ENCODE results near the gene IHH. TPM values are rescaled to one million over a fixed set of nuclear protein-coding genes. Genes with fewer than 3 reads are reported as not detected.

Gene IHH
- total RNA-seq, 1 experiment from 2014 or later: 19.0 TPM

GRCh38 chr2:219025637-219026585, 34.8 kb downstream of the IHH start:
- POLR2A ChIA-PET: no interaction called here
- BruUV-seq (replicated peaks): no TSS peak
- H3K36me3 ChIP-seq (ENCODE audit: control insufficient read depth, insufficient read depth, low read length): no peaks in the 10 kb centered on the region
- no peaks in the 10 kb centered on the region for H3K27me3 Mint-ChIP-seq (ENCODE audit: insufficient read depth, unreplicated experiment)
- no peak for TF ChIP-seq CTCF (IDR thresholded peaks at IDR 0.05; ENCODE audit: insufficient read depth in 1 of 2, low read depth in 1 of 2, low read length in 1 of 2, severe bottlenecking in 1 of 2, unreplicated experiment in 1 of 2)
- H3K9me3 ChIP-seq: no peaks in the 10 kb centered on the region
- H3K27me3 ChIP-seq (replicated peaks; ENCODE audit: control insufficient read depth, insufficient read depth, low read length): no peaks in the 10 kb centered on the region
- peaks cover 11% of the 10 kb centered on the region for H3K4me1 Mint-ChIP-seq (ENCODE audit: low read depth, unreplicated experiment)
- H3K4me1 ChIP-seq: peaks cover 3% of the 10 kb centered on the region; the same call in 1 of the 2 replicates
- H3K9me3 Mint-ChIP-seq (ENCODE audit: unreplicated experiment): no peaks in the 10 kb centered on the region
- H3K36me3 Mint-ChIP-seq (ENCODE audit: insufficient read depth, unreplicated experiment): no peaks in the 10 kb centered on the region
- no peak overlapping the region for H3K4me3 ChIP-seq (ENCODE audit: low read depth, low read length)
- intact Hi-C loops (cut with micrococcal nuclease; ENCODE audit: unreplicated experiment): loop anchor here (5.0 kb wide), 1 partner anchor 44 kb away; no protein-coding TSS in a partner anchor
- no peak overlapping the region for H3K27ac Mint-ChIP-seq (ENCODE audit: unreplicated experiment)
- no peak overlapping the region for H3K4me3 Mint-ChIP-seq (ENCODE audit: unreplicated experiment)
- DNase-seq: peak in 1 of 2 experiments; percentile 29
- CTCF ChIA-PET: interaction anchor here (0.6 to 2.6 kb wide), 8 partner anchors 9 to 270 kb away, joined by 3 to 10 read pairs (median 5); no protein-coding TSS in a partner anchor

GRCh38 chr2:219024059-219024458, 36.7 kb downstream of the IHH start:
- Mint-ChIP-seq H3K27me3 (ENCODE audit: insufficient read depth, unreplicated experiment) (no peaks in the 10 kb centered on the region), H3K27ac (ENCODE audit: unreplicated experiment) (no peak overlapping the region), H3K4me1 (ENCODE audit: low read depth, unreplicated experiment) (peaks cover 6% of the 10 kb centered on the region), H3K4me3 (ENCODE audit: unreplicated experiment) (no peak overlapping the region), H3K36me3 (ENCODE audit: insufficient read depth, unreplicated experiment) (no peaks in the 10 kb centered on the region), H3K9me3 (ENCODE audit: unreplicated experiment) (no peaks in the 10 kb centered on the region)
- no peak for DNase-seq
- intact Hi-C loops (cut with micrococcal nuclease; ENCODE audit: unreplicated experiment): no loop called here
- Histone ChIP-seq H3K27me3 (replicated peaks; ENCODE audit: control insufficient read depth, insufficient read depth, low read length) (no peaks in the 10 kb centered on the region), H3K36me3 (ENCODE audit: control insufficient read depth, insufficient read depth, low read length) (no peaks in the 10 kb centered on the region), H3K4me1 (peaks cover 3% of the 10 kb centered on the region; the same call in 1 of the 2 replicates), H3K4me3 (ENCODE audit: low read depth, low read length) (no peak overlapping the region), H3K9me3 (no peaks in the 10 kb centered on the region)
- TF ChIP-seq CTCF (IDR thresholded peaks at IDR 0.05; ENCODE audit: insufficient read depth in 1 of 2, low read depth in 1 of 2, low read length in 1 of 2, severe bottlenecking in 1 of 2, unreplicated experiment in 1 of 2): no peak
- CTCF ChIA-PET: interaction anchor here (0.6 to 1.7 kb wide), 3 partner anchors 12 to 146 kb away, joined by 3 to 10 read pairs (median 4); partner anchors contain the start of gene SLC23A3
- POLR2A ChIA-PET: interaction anchor here (0.7 kb wide), 1 partner anchor 22 kb away, joined by 3 read pairs; no protein-coding TSS in a partner anchor
- BruUV-seq (replicated peaks): no TSS peak

GRCh38 chr2:219023045-219023605, 37.6 kb downstream of the IHH start:
- no peaks in the 10 kb centered on the region for H3K9me3 ChIP-seq
- no TSS peak for BruUV-seq (replicated peaks)
- no peaks in the 10 kb centered on the region for H3K9me3 Mint-ChIP-seq (ENCODE audit: unreplicated experiment)
- peak in 1 of 2 experiments; percentile 11 for DNase-seq
- H3K27me3 ChIP-seq (replicated peaks; ENCODE audit: control insufficient read depth, insufficient read depth, low read length): no peaks in the 10 kb centered on the region
- no peak overlapping the region for H3K4me3 Mint-ChIP-seq (ENCODE audit: unreplicated experiment)
- no peak overlapping the region for H3K4me3 ChIP-seq (ENCODE audit: low read depth, low read length)
- POLR2A ChIA-PET: no interaction called here
- no peaks in the 10 kb centered on the region for H3K36me3 Mint-ChIP-seq (ENCODE audit: insufficient read depth, unreplicated experiment)
- no peak overlapping the region for H3K27ac Mint-ChIP-seq (ENCODE audit: unreplicated experiment)
- peaks cover 3% of the 10 kb centered on the region; the same call in 1 of the 2 replicates for H3K4me1 ChIP-seq
- no peak for TF ChIP-seq CTCF (IDR thresholded peaks at IDR 0.05; ENCODE audit: insufficient read depth in 1 of 2, low read depth in 1 of 2, low read length in 1 of 2, severe bottlenecking in 1 of 2, unreplicated experiment in 1 of 2)
- peaks cover 6% of the 10 kb centered on the region for H3K4me1 Mint-ChIP-seq (ENCODE audit: low read depth, unreplicated experiment)
- no peaks in the 10 kb centered on the region for H3K36me3 ChIP-seq (ENCODE audit: control insufficient read depth, insufficient read depth, low read length)
- CTCF ChIA-PET: no interaction called here
- intact Hi-C loops (cut with micrococcal nuclease; ENCODE audit: unreplicated experiment): no loop called here
- H3K27me3 Mint-ChIP-seq (ENCODE audit: insufficient read depth, unreplicated experiment): no peaks in the 10 kb centered on the region

Data from Caco-2 (cell line).